HG02763 (cell line): ENCODE measurements around the gene TAF4.
"Not testable (repeated sequence)": the region's sequence is repeated elsewhere in the genome, so short reads cannot be mapped to it uniquely, and the experiment has no call there.

Experiments
- ATAC-seq: cut with Tn5 transposase; IDR thresholded peaks from one replicate; pipeline ENCODE4 v1.9.1; 2021; ENCODE audit warnings: mild to moderate bottlenecking, moderate library complexity; ENCODE audit not compliant: unreplicated experiment

Gene TAF4

DNA sequence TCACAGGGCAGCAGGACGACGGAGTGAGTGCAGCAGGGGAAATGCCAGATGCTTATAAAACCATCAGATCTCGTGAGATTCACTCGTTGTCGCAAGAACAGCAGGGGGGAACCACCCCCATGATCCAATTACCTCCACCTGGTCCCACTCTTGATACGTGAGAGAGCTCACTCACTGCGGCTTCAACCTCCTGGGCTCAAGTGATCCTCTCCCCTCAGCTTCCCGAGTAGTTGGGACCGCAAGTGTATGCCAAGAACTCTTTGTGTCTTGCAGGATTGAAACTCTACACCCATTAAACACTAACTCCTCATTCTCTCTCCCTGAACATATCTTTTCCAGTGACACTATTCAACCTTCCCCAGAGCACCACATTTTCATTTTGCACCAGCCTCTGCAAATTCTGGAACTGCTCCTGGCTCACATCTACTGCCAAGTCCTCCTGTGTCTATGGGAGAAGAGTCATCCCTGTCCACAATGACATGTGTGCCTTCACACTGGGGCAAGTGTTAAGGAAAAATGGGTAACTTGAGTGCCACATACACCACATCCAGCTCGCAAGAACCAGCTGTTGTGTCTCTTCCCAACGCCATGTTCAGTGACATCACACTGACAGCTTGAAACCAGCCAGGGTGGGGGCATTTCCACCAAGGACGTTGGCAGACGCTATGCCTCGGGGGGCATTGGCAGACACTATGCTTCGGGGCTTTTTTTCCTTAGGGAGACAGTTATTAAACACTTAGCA, 14.7 kb upstream of the TAF4 start:
- no peak for ATAC-seq

DNA sequence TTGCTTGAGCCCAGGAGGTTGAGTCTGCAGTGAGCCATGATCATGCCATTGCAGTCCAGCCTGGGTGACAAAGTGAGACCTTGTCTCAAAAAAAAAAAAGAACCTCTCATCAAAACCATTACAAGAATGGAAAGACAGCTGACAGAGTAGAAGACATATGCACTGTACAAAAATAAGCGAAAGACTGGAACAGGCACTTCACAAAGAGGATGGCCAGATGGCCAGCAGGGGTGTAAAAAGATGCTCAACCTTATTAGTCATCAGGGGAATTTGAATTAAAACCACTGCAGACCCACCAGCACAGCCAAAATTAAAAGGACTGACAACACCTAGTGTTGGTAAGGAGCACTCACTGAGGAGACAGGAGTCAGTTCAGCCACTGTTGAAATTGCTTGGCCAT, 13.5 kb upstream of the TAF4 start:
- no peak for ATAC-seq

DNA sequence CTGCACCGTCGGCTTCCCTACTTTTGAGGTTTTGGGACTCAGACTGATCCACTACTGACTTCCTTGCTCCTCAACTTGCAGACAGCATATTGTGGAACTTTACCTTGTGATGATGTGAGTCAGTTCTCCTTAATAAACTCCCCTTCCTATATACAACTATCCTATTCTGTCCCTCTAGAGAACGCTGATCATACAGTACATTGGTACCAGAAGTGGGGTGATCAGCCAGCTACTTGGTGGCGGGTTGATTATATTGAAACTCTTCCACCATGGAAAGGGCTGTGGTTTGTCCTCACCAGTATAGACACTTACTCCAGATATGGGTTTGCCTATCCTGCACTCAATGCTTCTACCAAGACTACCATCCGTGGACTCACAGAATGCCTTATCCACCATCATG, 7.6 kb upstream of the TAF4 start:
- no peak for ATAC-seq

DNA sequence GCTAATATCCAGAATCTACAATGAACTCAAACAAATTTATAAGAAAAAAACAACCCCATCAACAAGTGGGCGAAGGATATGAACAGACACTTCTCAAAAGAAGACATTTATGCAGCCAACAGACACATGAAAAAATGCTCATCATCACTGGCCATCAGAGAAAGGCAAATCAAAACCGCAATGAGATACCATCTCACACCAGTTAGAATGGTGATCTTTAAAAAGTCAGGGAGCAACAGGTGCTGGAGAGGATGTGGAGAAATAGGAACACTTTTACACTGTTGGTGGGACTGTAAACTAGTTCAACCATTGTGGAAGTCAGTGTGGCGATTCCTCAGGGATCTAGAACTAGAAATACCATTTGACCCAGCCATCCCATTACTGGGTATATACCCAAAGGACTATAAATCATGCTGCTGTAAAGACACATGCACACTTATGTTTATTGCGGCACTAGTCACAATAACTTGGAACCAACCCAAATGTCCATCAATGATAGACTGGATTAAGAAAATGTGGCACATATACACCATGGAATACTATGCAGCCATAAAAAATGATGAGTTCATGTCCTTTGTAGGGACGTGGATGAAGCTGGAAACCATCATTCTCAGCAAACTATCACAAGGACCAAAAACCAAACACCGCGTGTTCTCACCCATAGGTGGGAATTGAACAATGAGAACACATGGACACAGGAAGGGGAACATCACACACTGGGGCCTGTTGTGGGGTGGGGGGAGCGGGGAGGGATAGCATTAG, 6.2 kb upstream of the TAF4 start:
- ATAC-seq: not testable (repeated sequence)

DNA sequence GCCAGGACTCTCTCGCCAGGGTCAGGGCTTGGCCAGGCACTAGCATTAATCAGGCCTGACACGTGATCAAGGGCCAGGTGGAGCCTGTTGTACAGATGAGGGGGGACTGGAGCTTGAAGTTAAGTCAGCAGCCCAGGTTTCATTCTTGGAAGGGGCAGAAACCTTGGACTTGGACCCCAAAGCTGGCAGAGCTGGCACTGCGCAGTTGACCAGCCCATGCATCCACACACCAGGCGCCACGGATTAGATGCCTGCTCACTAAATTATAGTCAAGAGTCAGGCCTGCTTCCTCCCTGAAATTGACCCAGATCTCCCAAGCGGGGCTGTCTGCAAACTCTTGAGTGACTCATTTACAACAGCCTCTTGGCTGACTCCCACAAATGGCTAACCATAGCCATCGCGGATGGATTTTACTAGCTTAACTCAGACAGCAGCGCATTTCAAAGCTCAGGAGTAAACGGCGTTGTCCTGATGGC, 4.1 kb upstream of the TAF4 start:
- no peak for ATAC-seq

DNA sequence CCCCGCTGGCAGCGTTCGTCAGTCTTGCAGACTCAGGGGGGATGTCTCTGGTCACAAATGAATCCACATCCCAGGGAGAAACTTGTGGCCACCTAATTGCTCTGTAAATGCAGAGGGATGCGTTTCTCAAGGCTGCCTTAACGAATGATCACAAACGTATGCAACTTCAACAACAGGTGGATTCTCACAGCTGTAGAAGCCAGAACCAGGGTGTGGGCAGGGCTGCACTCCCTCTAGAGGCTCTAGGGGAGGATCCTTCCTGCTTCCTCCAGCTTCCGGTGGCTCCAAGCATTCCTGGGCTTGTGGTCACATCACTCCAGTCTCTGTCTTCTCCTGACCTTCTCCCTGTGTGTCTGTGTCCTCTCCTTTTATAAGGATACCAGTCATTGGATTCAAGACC, 3.3 kb upstream of the TAF4 start:
- ATAC-seq: no peak

DNA sequence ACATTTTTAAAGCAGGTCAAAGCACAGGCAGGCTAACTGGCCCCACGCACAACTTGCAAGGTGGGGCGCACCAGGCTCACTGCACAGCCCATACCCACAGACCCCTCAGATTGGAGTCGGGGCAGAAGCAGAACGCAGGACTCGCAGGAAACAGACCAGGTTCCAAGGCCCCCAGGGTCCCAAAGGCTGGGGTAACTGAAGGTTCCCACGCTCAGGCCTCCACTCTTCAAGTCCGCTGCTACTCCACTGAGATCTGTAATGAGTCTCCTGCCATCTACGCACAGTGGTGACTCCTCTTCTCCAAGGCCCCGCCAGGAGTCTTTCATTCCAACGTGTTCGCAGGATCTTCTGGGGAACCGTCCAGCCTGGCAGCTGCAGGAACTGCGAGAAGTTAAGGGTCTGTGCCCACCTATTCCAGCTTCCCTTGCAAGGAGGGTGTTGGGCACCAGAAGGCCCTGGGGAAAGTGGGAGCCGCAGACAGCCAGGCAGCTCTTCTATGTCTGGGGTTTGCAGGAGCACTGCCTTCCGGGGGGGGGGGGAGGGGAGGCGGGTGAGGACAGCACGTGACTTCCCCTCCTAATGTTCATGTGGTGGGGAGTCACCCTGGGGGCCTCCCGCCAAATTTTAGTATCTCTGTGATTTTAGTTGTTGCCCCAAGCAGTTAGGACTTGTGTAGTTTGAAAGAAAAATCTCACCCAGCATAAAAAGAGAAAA, 2.0 kb upstream of the TAF4 start:
- ATAC-seq: no peak

DNA sequence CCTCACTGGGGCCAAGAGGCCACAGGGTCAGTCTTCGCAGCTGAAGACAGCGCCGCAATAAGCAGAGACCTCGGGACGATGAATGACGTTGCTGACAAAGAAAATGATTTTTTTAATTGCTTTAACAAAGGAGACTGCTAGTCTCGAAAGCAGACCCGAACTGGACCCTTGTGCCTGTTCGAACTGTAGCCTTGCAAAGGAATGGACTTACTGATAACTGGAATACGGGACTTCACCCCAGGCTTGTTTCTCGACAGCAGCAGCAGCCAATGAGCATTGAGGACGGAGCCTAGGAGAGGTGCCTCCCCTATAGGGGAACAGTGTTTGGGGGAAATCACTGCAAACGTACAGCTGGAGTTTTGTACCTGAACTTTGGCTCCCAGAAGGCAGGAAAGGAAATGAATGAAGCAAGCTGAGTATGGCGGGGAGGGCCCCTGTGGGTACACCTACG, 1.3 kb upstream of the TAF4 start:
- ATAC-seq: no peak

DNA sequence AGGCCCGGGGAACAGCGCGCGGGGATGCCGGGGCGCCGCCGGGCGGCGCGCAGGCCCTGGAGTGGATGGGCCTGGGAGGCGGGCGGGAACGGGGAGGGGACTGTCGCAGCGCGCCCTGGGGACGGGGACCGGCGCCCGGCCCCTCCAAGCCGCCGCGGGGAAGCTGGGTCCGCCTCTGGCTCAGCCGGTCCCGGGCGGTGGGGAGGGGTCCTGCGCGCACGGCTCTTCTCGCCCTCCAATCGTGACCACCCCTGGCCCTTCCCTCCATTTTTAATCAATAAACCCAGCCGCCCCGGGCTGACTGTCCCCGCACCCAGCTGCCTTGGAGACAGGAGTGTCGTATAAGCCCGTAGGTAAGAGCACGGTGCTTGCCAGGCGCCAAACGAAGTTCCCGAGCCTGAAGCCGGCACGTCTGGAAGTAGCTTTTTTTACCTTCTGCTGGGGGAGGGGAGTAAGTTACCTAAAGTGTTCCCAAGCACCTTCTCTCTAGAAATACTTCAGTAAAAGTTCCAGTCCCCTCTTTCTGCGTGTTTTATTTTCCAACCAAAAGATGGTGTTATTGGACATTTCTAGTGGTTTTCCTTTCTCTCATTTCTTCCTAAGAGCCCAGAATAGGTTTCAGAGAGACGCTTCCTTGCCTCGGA, 780 bp upstream of the TAF4 start:
- ATAC-seq: peak; percentile 28

DNA sequence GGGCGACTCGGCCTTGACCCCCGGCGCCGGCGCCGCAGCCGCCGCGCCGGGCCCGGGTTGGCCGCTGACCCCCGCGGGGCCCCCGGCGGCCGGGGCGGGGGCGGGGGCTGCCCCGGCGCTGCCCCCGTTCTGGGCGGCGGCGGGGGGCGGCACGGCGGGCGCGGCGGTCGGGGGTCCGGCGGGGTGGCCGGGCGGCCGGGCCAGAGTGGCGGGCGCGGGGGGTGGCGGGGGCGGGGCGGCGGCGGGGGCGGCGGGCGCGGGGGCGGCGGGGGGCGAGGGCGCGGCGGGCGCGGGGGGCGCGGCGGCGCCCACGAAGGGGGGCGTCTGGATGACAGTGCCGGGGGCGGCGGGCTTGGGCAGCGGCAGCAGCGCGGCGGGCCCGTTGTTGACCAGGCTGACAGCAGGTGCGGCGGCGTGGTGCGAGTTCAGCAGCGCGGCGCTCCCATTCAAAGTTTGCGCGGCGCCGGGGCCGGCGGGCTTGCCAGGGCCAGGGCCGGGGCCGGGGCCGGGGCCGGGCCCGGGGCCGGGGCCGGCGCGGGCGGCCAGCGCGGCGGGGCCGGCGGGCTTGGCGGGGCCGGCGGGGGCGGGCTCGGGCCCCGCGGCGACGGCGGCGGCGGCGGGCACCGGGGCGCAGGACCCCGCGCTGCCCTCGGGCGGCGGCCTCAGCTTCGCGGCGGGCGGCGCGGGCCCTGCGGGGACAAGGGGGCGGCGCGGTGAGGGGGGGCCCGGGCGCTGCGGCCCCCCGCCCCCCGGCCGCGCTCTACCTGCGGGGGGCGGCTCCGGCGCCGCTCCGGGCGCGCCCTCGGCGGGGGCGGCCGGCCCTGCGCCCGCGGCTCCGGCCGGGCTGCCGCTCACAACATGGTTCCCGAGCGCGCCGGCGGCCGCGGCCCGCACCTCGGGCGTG, 659 bp downstream of the TAF4 start:
- ATAC-seq: peak; percentile 15

DNA sequence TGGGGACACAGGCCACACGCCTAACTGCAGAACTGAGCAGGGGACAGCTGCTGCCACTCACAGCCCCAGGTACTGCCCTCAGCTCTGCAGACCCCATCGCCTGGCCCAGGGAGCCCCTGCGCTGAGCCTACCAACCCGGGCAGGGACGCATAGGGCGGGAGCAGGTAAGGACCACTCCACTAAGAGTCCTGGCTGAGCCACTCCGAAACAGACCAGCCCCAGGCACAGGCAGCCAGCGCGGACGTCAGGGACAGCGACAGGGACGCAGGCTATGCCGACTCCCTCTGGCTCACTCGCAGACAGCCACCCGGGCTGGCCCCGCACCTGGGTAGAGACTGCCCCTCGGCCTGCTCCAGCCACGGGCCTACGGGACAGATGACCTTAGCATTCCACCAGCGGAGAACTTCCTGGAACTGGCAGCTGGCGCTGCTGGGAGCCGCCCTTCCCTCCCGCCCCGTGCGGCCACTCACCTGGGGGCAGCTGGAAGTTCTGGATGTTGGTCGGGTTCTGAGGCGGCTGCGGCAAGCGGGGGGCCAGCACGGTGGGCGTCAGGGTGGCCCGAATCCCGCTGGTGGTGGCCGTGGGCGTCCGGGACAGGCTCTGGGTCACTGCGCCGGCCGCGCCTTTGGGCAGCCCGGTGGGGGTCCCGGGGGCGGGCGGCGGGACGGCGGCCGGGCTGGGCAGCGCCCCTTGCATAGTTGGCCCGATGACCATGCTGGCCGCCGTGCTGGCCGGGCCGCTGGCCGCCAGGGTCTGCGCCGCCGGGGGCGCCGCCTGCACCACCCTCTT, 1.5 kb downstream of the TAF4 start:
- no peak for ATAC-seq

DNA sequence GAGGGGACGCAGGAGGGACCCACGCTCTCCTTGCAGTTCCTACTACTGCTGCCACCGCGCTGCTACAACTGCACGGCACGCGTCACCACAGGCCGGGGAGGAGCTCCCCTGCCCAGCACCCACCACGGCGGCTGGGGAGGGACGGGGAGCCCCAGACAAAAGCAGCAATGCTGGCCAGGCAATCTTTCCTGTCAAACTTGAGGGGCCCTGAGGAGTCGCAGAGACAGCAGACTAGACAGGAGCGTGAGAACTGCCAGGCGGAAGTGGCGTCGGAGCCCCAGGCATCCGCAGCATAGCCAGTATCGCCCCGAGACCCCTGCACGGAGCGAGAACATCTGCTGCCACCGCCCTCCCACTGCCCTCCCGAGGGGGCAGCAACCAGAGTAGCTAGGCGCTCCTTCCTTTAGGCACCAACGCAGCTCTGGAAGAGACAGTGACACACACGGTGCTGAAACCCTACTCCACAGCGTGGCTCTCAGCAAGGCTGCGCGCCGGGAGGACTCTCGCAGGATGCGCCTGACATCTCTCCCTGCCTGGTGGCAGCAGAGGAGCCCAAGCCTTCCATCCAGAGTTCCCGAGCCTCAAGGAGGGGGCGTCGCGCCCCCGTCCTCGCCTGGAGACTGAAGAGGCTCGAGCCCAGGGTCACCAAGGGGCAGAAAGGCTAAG, 2.2 kb downstream of the TAF4 start:
- ATAC-seq: no peak

DNA sequence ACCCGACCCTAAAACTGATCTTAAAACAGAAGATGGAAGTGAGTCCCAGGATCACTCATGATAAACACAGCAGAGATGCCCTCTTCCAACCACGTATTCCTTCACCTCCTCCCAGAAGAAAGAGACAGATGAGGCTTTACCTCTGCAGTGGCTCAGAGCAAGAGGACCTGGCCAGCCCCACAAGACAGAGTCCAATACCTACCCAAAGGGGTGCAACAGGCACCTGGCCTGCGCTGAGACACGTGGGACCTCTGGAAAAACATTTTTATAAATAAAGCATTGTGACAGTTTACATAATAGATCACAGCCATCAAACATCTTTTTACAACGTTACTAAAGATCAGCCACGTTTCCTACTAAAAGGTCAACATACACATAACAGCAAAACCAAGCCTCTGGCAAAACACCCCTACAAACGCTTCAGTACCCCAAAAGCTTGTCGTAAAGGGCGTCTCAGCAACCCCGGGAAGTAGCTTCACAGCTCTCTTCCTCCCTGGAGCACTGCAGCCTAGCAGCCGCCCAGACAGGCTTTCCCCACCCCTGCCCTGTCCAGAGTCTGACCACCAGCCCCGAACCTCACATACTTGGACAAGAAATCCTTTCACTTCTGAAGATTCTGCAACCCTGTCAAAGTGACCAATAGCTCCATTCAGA, 2.9 kb downstream of the TAF4 start:
- no peak for ATAC-seq

DNA sequence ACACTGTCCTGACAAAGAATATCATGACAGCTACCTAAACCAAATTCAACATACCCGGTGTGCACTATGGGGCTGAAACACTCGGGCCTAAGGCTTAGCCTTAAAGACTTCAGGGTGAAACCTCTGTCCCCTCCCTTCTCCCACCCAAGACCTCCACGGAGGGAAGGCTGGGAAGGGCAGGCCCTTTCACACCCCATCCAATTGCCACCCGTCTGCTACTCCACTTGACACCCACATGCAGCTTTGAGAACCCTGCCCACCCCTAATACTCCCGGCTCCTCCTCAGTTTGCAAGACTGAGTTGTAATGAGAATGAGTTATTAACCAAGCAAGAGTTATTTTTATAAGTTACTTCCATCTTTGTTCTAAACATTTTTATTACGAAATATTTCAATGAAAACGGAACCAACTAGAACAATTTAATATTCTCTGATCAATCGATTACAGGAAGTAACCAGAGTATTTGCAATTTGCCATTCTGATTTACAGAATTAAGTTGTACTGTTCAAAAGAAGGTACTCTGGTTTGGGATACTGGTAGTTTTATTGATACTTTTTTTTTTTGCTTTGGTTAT, 3.7 kb downstream of the TAF4 start:
- ATAC-seq: no peak

DNA sequence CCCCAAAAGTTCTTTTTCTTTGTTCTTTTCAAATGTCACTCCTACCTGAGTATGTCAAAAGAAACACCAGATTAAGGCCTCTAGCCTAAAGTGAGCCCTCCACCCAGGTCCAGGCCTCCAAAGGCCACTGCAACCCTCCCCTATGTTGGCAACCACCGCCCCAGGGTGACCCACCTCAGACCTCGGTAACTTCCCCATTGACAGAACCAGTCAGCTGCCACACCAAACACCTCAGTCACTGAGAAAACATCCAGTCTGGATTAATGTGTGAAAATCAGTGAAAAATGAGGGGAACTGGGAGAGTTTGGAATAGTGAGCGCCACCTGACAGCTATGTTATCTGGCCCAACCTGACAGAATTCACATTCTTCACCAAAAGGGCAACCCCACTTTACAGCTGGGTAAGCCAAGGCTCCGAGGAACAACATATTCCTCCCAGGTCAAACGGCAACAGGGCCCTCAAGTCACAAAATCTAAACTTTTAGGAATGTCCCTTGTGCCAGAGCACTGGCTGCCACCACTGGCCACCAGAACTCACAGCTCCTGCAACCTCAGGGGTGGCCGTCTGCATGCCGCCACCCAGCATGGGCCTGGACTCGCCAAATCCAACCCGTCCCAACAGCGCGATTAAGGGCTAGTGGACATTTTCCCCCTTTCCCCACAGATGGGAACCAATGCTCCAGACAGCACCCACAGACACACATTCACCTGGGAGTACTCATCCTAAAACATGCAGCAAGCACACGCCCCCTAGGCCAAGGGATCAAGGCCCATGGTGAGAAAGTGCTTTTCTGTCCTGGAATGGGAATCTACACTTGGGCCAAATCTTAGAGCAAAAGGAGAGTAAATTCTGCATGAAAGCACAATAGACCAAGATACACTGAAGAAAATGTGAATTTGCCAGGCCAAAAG, 4.8 kb downstream of the TAF4 start:
- ATAC-seq: no peak

DNA sequence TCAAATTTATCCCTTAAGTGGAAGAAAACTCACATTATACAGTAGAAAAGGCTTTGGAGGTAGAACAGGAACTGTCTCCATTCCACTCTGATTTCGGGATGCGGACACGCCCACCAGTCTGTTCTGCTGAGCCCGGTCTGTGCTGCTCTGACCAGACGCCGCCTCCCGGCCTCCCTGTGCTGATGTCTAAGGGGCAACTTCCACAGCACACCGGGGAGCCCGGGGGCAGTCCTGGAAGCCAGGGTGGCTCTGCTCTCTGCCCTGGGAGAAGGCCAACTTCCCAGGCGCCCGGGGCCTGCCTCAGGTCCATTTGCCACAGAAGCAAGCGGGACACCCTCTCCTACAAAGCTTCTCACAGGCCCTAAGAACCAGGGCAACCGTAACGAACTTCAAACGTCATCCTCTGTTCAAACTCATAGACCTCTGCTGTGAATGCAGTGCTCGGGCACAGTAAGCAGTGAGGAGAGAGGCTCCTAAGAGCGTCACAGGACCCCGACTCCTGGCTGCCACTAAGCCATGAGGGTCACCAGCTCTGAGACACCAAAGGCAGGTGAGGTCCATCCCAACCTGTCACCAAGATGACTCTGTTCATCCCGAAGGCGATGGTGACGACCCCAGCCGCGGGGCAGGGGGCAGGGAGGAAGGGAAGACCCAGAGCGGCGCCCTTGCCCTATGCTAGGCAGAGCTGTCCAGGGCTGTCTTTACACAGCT, 5.6 kb downstream of the TAF4 start:
- ATAC-seq: no peak
